ENCODE results near the gene TRABD2B. TPM values are rescaled to one million over a fixed set of nuclear protein-coding genes. Genes with fewer than 3 reads are reported as not detected.

Gene TRABD2B
- total RNA-seq, 1 experiment from 2014 or later, result not detected

GRCh38 chr1:47849005-47849521 lies 148.1 kb downstream of the TRABD2B start:
- Histone ChIP-seq H3K4me3 (ENCODE audit: low read depth, low read length, poor library complexity, severe bottlenecking) (no peak overlapping the region), H3K4me1 (ENCODE audit: insufficient read depth, low read length, poor library complexity, severe bottlenecking) (no peaks in the 10 kb centered on the region), H3K27ac (ENCODE audit: low read depth, low read length, poor library complexity, severe bottlenecking) (no peak overlapping the region), H3K36me3 (ENCODE audit: insufficient read depth, low read length, poor library complexity, severe bottlenecking) (no peaks in the 10 kb centered on the region), H3K9me3 (ENCODE audit: low read depth, low read length, poor library complexity, severe bottlenecking) (no peaks in the 10 kb centered on the region), H3K27me3 (replicated peaks; ENCODE audit: insufficient read depth, low read depth, low read length, poor library complexity) (peaks cover 4% of the 10 kb centered on the region)
- DNase-seq (ENCODE audit: low spot score), result no peak
- ChIA-PET POLR2A (ENCODE audit: low non-redundant PET) (no interaction called here), CTCF (no interaction called here)
- BruUV-seq (replicated peaks), result no TSS peak
- no peak for TF ChIP-seq EZH2 (IDR thresholded peaks at IDR 0.05; ENCODE audit: borderline replicate concordance, low read depth, low read length, poor library complexity, severe bottlenecking)
- TF ChIP-seq CTCF (conservative IDR thresholded peaks at IDR 0.05; ENCODE audit: low read depth, low read length), result no peak
- intact Hi-C loops (cut with micrococcal nuclease; ENCODE audit: unreplicated experiment), result loop anchor here (5.0 kb wide), 1 partner anchor 57 kb away; no protein-coding TSS in a partner anchor

DNA sequence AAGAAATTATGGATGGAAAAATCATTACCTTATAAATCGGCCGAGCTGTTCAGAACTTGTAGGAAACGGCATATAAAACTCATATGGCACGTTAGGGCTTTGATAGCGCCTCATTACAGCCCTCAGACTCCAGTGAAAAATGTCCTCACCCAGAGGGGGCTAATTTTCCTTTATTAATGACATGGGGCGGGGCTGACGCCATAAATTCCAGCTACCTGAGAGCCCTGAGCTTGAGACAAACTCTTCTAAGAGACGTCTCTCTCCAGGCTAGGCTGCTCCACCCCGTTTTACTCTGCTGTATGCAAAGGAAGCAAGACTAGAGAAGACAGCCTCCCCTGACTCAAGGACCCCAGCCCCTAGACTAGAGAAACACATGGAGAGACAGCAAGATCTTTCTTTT lies 149.4 kb downstream of the TRABD2B start:
- Histone ChIP-seq H3K27me3 (replicated peaks; ENCODE audit: insufficient read depth, low read depth, low read length, poor library complexity) (peaks cover 4% of the 10 kb centered on the region), H3K27ac (ENCODE audit: low read depth, low read length, poor library complexity, severe bottlenecking) (no peak overlapping the region), H3K9me3 (ENCODE audit: low read depth, low read length, poor library complexity, severe bottlenecking) (no peaks in the 10 kb centered on the region), H3K4me1 (ENCODE audit: insufficient read depth, low read length, poor library complexity, severe bottlenecking) (no peaks in the 10 kb centered on the region), H3K4me3 (ENCODE audit: low read depth, low read length, poor library complexity, severe bottlenecking) (no peak overlapping the region), H3K36me3 (ENCODE audit: insufficient read depth, low read length, poor library complexity, severe bottlenecking) (no peaks in the 10 kb centered on the region)
- BruUV-seq (replicated peaks), result no TSS peak
- intact Hi-C loops (cut with micrococcal nuclease; ENCODE audit: unreplicated experiment), result loop anchor here (5.0 kb wide), 1 partner anchor 55 kb away; no protein-coding TSS in a partner anchor
- no peak for DNase-seq (ENCODE audit: low spot score)
- TF ChIP-seq CTCF (conservative IDR thresholded peaks at IDR 0.05; ENCODE audit: low read depth, low read length), result no peak
- TF ChIP-seq EZH2 (IDR thresholded peaks at IDR 0.05; ENCODE audit: borderline replicate concordance, low read depth, low read length, poor library complexity, severe bottlenecking), result no peak
- ChIA-PET CTCF (no interaction called here), POLR2A (ENCODE audit: low non-redundant PET) (no interaction called here)

- no peak for TF ChIP-seq EZH2 (IDR thresholded peaks at IDR 0.05; ENCODE audit: borderline replicate concordance, low read depth, low read length, poor library complexity, severe bottlenecking)
- no peak for TF ChIP-seq CTCF (conservative IDR thresholded peaks at IDR 0.05; ENCODE audit: low read depth, low read length)
- Histone ChIP-seq H3K9me3 (ENCODE audit: low read depth, low read length, poor library complexity, severe bottlenecking) (no peaks in the 10 kb centered on the region), H3K27me3 (replicated peaks; ENCODE audit: insufficient read depth, low read depth, low read length, poor library complexity) (peaks cover 4% of the 10 kb centered on the region), H3K27ac (ENCODE audit: low read depth, low read length, poor library complexity, severe bottlenecking) (no peak overlapping the region), H3K4me1 (ENCODE audit: insufficient read depth, low read length, poor library complexity, severe bottlenecking) (no peaks in the 10 kb centered on the region), H3K4me3 (ENCODE audit: low read depth, low read length, poor library complexity, severe bottlenecking) (no peak overlapping the region), H3K36me3 (ENCODE audit: insufficient read depth, low read length, poor library complexity, severe bottlenecking) (no peaks in the 10 kb centered on the region)
- intact Hi-C loops (cut with micrococcal nuclease; ENCODE audit: unreplicated experiment), result no loop called here
- ChIA-PET CTCF (no interaction called here), POLR2A (ENCODE audit: low non-redundant PET) (no interaction called here)
- no TSS peak for BruUV-seq (replicated peaks)
- no peak for DNase-seq (ENCODE audit: low spot score)
Measured at GRCh38 chr1:47844558-47844955, 152.6 kb downstream of the TRABD2B start.

All from A673 (cell line).